Testis (tissue), 3 donors: ENCODE data around the gene CADM1. TPM values are rescaled to one million over a fixed set of nuclear protein-coding genes. Genes with fewer than 3 reads are reported as not detected.

Source experiments
- DNase-seq: peaks from one replicate; pipeline ENCODE4 v3.0.0-alpha.2; 2019
- H3K27ac ChIP-seq, 2 donors: fragments of 200-600 bp; sonication (generic); one replicate each; pipeline ENCODE4 v1.5.1; 2019
- H3K27me3 ChIP-seq: fragments of 200-600 bp; sonication (generic); one replicate; pipeline ENCODE4 v1.5.1; 2019
- H3K36me3 ChIP-seq: fragments of 200-600 bp; sonication (generic); one replicate; pipeline ENCODE4 v1.5.1; 2017; ENCODE audit warnings: low read depth; ENCODE audit errors: missing control alignments
- H3K4me1 ChIP-seq: fragments of 200-600 bp; sonication (generic); one replicate; pipeline ENCODE4 v1.5.1; 2019
- H3K4me3 ChIP-seq, 2 donors: fragments of 200-600 bp; sonication (generic); one replicate each; pipeline ENCODE4 v1.5.1; 2017 to 2019
- H3K9me3 ChIP-seq: fragments of 200-600 bp; sonication (generic); one replicate; pipeline ENCODE4 v1.5.1; 2017
- POLR2A ChIP-seq: fragments of 450-650 bp; IDR thresholded peaks from one replicate; pipeline ENCODE4 v1.6.1; 2017; ENCODE audit warnings: antibody characterized with exemption, mild to moderate bottlenecking, moderate library complexity
- WGBS, 2 donors: methylation state at CpG; one replicate each; pipeline ENCODE4 v1.1.5; 2018; 5-methylcytosine and 5-hydroxymethylcytosine counted together
- intact Hi-C: fragments of 100-400 bp; cut with DNase I; formaldehyde crosslinking; loops from one replicate; pipeline ENCODE4 v1.15.1; 2023; ENCODE audit warnings: low total_unique reads
- polyA plus RNA-seq: library from polyadenylated mRNA; stranded (reverse); fragments of 350-450 nt; fragmentation: Illumina TruSeq; extraction: RNeasy Lipid Tissue Mini Kit (QIAGEN cat#74804); gene quantifications from one replicate; pipeline ENCODE4 v1.2.3, GENCODE V29; 2014; ENCODE audit warnings: low read depth, low replicate concordance; ENCODE audit not compliant: insufficient read depth
- total RNA-seq, 2 donors: library from RNA; depleted of rRNA; stranded (reverse); fragments of >200 nt; gene quantifications; one replicate each; pipeline ENCODE4 v1.2.3, GENCODE V29; 2016
- TF ChIP-seq, protein P1 (sequence below), 3 experiments: fragments of 450-650 bp in 2 of 3; fragments of 200-600 bp in 1 of 3; sonication (generic) in 1 of 3; IDR thresholded peaks; one replicate each; pipeline ENCODE4 v1.5.1; 2016 to 2019; ENCODE audit warnings: antibody characterized with exemption in 3 of 3, mild to moderate bottlenecking in 2 of 3, moderate library complexity in 1 of 3

Gene CADM1
- total and polyA plus RNA-seq, 3 donors from 2014 or later, result 135 to 230 (median 216) TPM

DNA sequence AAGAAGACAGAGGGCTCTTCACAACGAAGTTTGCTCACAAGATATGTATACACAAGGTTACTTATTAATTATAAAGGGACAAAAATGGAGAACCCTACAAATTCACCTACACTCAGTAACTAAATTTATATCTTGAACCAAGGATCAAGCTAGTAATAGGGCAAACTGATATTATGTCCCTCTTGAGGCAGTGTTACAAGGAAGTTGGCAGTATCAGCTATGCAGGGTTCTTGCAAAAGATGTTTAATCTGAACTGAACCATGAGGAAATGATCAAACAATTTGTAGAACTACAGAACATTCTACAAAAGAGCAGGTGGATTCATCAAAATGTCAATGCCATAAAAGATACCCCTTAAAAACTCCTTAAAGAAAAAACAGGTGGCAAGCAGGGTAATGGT, 10.7 kb downstream of the CADM1 start:
- H3K4me3 ChIP-seq, result no peak overlapping the region
- DNase-seq, result no peak
- no peak overlapping the region for H3K27ac ChIP-seq
- TF ChIP-seq, protein P1, sequence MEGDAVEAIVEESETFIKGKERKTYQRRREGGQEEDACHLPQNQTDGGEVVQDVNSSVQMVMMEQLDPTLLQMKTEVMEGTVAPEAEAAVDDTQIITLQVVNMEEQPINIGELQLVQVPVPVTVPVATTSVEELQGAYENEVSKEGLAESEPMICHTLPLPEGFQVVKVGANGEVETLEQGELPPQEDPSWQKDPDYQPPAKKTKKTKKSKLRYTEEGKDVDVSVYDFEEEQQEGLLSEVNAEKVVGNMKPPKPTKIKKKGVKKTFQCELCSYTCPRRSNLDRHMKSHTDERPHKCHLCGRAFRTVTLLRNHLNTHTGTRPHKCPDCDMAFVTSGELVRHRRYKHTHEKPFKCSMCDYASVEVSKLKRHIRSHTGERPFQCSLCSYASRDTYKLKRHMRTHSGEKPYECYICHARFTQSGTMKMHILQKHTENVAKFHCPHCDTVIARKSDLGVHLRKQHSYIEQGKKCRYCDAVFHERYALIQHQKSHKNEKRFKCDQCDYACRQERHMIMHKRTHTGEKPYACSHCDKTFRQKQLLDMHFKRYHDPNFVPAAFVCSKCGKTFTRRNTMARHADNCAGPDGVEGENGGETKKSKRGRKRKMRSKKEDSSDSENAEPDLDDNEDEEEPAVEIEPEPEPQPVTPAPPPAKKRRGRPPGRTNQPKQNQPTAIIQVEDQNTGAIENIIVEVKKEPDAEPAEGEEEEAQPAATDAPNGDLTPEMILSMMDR (IDR thresholded peaks at IDR 0.05), result no peak
- no peak for TF ChIP-seq POLR2A
- WGBS, 2 donors, result 61 to 73% methylated on average over 1 of the region's 1 CpG
- no peaks in the 10 kb centered on the region for H3K27me3 ChIP-seq
- no peaks in the 10 kb centered on the region for H3K36me3 ChIP-seq
- intact Hi-C loops, result loop anchor here (10.0 kb wide), 1 partner anchor 361 kb away; no protein-coding TSS in a partner anchor
- H3K9me3 ChIP-seq, result no peaks in the 10 kb centered on the region
- H3K4me1 ChIP-seq, result no peaks in the 10 kb centered on the region

DNA sequence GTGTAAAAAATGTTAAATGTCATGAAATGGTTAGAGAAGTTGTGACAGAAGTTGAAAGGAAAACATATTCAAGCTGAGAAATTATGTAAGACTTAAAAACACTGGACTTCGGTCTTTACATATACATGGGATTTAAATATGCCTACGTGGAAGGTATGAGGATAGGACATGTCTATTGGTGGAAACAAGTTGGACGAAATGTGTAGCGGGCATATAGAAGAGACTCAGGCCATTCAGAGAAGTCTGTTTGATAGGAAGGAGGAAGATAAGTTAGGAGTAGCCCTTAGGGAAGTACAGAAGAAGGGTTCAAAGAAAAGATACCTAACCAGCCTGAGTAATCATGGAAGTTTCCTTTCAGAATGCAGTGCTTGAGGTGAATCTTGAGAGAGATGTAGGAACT, 14.7 kb downstream of the CADM1 start:
- no peak overlapping the region for H3K27ac ChIP-seq
- no peaks in the 10 kb centered on the region for H3K4me1 ChIP-seq
- intact Hi-C loops, result no loop called here
- no peaks in the 10 kb centered on the region for H3K27me3 ChIP-seq
- WGBS, 2 donors, result 92 to 97% methylated on average over 4 of the region's 4 CpGs
- DNase-seq, result no peak
- H3K9me3 ChIP-seq, result no peaks in the 10 kb centered on the region
- no peaks in the 10 kb centered on the region for H3K36me3 ChIP-seq
- H3K4me3 ChIP-seq, result no peak overlapping the region
- TF ChIP-seq POLR2A, result no peak

DNA sequence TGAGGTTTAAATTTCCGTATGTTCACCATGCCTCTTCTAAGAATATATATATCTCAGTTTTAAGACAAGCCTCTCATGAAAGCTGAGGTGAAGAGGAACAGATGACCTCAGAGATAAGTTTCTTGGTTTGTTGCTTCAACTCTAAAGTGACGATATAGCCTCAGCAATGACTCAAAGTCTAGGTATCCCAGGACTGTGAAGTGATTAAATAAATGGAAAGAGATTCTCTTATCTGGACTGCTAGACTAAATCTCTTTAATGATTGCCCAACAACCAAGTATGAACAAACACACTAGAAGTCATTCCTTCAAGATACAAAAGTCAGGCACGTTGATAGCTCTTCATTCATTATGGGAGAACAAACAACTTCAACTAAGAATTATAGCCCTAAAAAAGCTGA, 15.3 kb downstream of the CADM1 start:
- intact Hi-C loops, result no loop called here
- H3K4me1 ChIP-seq, result no peaks in the 10 kb centered on the region
- DNase-seq, result no peak
- H3K27me3 ChIP-seq, result no peaks in the 10 kb centered on the region
- 76 to 85% methylated on average over 3 of the region's 3 CpGs for WGBS, 2 donors
- TF ChIP-seq POLR2A, result no peak
- TF ChIP-seq, protein P1 (IDR thresholded peaks at IDR 0.05), result no peak
- no peaks in the 10 kb centered on the region for H3K9me3 ChIP-seq
- H3K4me3 ChIP-seq, result no peak overlapping the region
- no peaks in the 10 kb centered on the region for H3K36me3 ChIP-seq
- H3K27ac ChIP-seq, result no peak overlapping the region

DNA sequence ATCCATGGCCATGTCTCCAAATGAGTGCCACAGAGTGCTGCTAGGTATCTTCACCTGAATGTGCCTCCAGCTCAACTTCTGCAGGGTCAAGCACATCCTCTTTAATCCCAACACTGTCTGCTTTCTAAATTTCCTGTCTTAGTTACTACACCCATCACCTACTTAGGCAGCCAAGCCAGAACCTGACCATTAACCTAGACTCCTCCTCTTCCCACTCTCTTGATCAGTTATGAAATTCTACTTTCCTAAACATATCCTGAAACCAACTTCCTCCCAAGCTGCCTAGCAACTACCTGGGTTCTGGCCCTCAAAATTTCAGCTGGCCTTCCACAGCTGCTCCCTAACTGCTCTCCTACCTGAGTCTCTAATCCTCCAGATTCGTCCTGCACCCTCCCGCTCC, 22.7 kb downstream of the CADM1 start:
- Histone ChIP-seq H3K27ac (no peak overlapping the region), H3K4me3 (no peak overlapping the region), H3K4me1 (no peaks in the 10 kb centered on the region), H3K9me3 (no peaks in the 10 kb centered on the region), H3K27me3 (no peaks in the 10 kb centered on the region), H3K36me3 (no peaks in the 10 kb centered on the region)
- TF ChIP-seq, protein P1 (IDR thresholded peaks at IDR 0.05), result no peak
- TF ChIP-seq POLR2A, result no peak
- DNase-seq, result no peak
- intact Hi-C loops, result no loop called here
- 92 to 93% methylated on average over 2 of the region's 2 CpGs for WGBS, 2 donors

DNA sequence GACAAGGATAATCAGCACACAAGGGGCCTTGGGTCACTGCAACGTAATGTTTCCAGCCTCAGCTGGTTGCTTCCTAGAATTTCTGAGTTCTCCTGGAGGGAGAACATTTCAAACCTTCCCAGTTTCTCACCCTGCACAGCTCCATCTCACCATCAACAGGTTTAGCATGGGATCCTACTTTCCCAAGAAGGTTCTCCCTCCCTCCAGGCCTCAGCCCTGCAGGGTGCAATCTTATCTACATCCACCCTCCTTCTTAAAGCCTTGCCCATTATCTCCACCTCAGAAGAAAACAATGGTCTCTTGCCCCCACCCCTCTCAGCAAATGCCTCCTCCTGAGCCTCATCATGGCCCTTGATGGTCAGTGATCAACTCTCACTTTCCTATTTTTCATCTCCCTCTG, 23.6 kb downstream of the CADM1 start:
- Histone ChIP-seq H3K4me3 (no peak overlapping the region), H3K9me3 (no peaks in the 10 kb centered on the region), H3K27ac (no peak overlapping the region), H3K4me1 (no peaks in the 10 kb centered on the region), H3K36me3 (no peaks in the 10 kb centered on the region), H3K27me3 (no peaks in the 10 kb centered on the region)
- intact Hi-C loops, result no loop called here
- TF ChIP-seq POLR2A, result no peak
- TF ChIP-seq, protein P1 (IDR thresholded peaks at IDR 0.05), result no peak
- 59 to 64% methylated on average over 1 of the region's 1 CpG for WGBS, 2 donors
- no peak for DNase-seq
